Esophagus squamous epithelium (tissue), 5 donors: ENCODE data around the gene TMEM108. TPM values are rescaled to one million over a fixed set of nuclear protein-coding genes. Genes with fewer than 3 reads are reported as not detected.

Source experiments
- DNase-seq: peaks from one replicate; lab custom pipeline; 2025; lab: John Stamatoyannopoulos, UW
- H3K27ac ChIP-seq, 4 donors: fragments of 200-600 bp; sonication (generic); one replicate each; pipeline ENCODE4 v1.5.1; 2016 to 2019; ENCODE audit warnings: mild to moderate bottlenecking in 1 of 4
- H3K27me3 ChIP-seq, 4 donors: fragments of 200-600 bp; sonication (generic); 1 replicate in 3 of 4; 2 replicates in 1 of 4; pipeline versions ENCODE4 v1.5.1 to v1.6.0; 2017 to 2021; ENCODE audit warnings: antibody characterized with exemption in 1 of 4
- H3K36me3 ChIP-seq, 3 donors: fragments of 200-600 bp; sonication (generic); one replicate each; pipeline ENCODE4 v1.5.1; 2016 to 2019
- H3K4me1 ChIP-seq, 3 donors: fragments of 200-600 bp; sonication (generic); one replicate each; pipeline ENCODE4 v1.5.1; 2017 to 2019
- H3K4me3 ChIP-seq, 4 donors: fragments of 200-600 bp; sonication (generic); 1 replicate in 3 of 4; 2 replicates in 1 of 4; pipeline ENCODE4 v1.5.1; 2016 to 2019; ENCODE audit warnings: mild to moderate bottlenecking in 2 of 4, moderate library complexity in 1 of 4
- H3K9me3 ChIP-seq, 3 donors: fragments of 200-600 bp; sonication (generic); one replicate each; pipeline ENCODE4 v1.5.1; 2016 to 2019
- POLR2A ChIP-seq, 4 donors: fragments of 450-650 bp; IDR thresholded peaks; one replicate each; pipeline ENCODE4 v1.6.1; 2017; ENCODE audit warnings: antibody characterized with exemption in 4 of 4, mild to moderate bottlenecking in 4 of 4, moderate library complexity in 3 of 4
- WGBS, 2 donors: methylation state at CpG; one replicate each; pipeline ENCODE4 v1.1.5; 2018; 5-methylcytosine and 5-hydroxymethylcytosine counted together
- intact Hi-C: fragments of 100-400 bp; cut with DNase I; formaldehyde crosslinking; loops from one replicate; pipeline ENCODE4 v1.15.0; 2022
- total RNA-seq, 4 donors: library from RNA; depleted of rRNA; stranded (reverse); fragments of >200 nt; gene quantifications; one replicate each; pipeline ENCODE4 v1.1.0, GENCODE V29; 2016
- TF ChIP-seq, protein P1 (sequence below), 6 experiments: fragments of 450-650 bp in 4 of 6; fragments of 200-600 bp in 2 of 6; sonication (generic) in 2 of 6; IDR thresholded peaks; one replicate each; pipeline ENCODE4 v1.5.1; 2016 to 2019; ENCODE audit warnings: antibody characterized with exemption in 6 of 6, mild to moderate bottlenecking in 4 of 6, moderate library complexity in 4 of 6
- donor health status: DM: yes; HTN: yes; CAD: no.

TMEM108 gene
- total RNA-seq, 4 donors from 2014 or later: 0.12 to 3.4 (median 0.24) TPM

DNA sequence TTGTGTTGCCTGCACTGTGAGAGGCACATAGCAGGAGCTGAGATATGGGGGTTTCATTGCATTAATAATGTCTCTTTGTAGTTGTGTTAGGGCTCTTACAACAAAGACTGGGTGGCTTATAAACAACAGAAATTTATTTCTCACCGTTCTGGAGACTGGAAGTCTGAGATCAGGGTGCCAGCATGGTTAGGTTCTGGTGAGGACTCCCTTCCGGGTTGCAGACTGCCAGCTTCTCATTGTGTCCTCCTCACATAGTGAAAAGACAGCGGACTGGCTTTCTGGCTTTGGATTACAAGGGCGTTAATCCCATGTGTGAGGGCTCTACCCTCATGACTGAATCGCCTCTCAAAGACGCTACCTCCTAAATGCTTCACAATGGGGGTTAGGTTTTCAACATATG lies 20.6 kb downstream of the TMEM108 start:
- H3K4me1 ChIP-seq: no peaks in the 10 kb centered on the region
- H3K27me3 ChIP-seq: no peaks in the 10 kb centered on the region
- no peaks in the 10 kb centered on the region for H3K36me3 ChIP-seq
- intact Hi-C loops: no loop called here
- H3K27ac ChIP-seq: peak overlapping the region in 1 of 4 donors; percentile 20
- no peak overlapping the region for H3K4me3 ChIP-seq
- WGBS, 2 donors: 75 to 86% methylated on average over 5 to 6 of the region's 6 CpGs
- no peak for DNase-seq
- TF ChIP-seq POLR2A (IDR thresholded peaks at IDR 0.05): no peak
- TF ChIP-seq, protein P1, sequence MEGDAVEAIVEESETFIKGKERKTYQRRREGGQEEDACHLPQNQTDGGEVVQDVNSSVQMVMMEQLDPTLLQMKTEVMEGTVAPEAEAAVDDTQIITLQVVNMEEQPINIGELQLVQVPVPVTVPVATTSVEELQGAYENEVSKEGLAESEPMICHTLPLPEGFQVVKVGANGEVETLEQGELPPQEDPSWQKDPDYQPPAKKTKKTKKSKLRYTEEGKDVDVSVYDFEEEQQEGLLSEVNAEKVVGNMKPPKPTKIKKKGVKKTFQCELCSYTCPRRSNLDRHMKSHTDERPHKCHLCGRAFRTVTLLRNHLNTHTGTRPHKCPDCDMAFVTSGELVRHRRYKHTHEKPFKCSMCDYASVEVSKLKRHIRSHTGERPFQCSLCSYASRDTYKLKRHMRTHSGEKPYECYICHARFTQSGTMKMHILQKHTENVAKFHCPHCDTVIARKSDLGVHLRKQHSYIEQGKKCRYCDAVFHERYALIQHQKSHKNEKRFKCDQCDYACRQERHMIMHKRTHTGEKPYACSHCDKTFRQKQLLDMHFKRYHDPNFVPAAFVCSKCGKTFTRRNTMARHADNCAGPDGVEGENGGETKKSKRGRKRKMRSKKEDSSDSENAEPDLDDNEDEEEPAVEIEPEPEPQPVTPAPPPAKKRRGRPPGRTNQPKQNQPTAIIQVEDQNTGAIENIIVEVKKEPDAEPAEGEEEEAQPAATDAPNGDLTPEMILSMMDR (IDR thresholded peaks at IDR 0.05): no peak
- no peaks in the 10 kb centered on the region for H3K9me3 ChIP-seq

DNA sequence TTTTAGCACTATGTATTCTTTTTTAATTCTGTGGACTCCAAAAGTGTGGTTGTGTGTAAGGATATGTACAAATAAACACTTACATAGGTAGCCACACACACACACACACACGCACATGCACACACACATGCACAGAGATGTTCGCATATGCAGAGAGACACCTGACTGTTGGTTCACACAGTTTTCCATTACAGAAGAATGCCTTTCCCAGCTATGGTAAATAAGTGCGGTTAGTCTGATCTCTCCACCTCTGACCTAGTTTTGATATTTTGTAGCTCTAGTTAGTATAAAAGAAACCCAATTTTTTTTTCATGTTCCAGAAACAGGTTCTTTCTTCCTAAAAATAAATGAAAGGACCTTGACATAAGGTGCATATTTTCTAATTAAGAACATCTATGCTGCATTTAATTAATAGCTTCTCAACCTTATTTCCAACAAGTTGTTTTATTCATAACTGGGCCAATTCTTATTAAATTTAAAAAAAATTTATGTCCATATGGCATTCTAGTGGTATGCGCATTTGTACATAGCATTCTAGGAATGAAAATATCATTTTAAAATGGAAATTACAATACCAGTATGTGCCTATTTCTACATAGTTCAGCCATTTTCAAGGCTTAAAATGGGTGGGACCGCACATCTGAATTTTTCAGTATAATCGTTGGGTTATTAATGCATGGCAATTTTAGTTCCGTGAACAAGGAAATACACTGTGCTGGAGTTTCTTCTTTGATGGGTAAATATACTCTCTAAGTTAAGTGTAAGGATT lies 27.2 kb downstream of the TMEM108 start:
- intact Hi-C loops: no loop called here
- TF ChIP-seq POLR2A (IDR thresholded peaks at IDR 0.05): no peak
- TF ChIP-seq, protein P1 (IDR thresholded peaks at IDR 0.05): no peak

DNA sequence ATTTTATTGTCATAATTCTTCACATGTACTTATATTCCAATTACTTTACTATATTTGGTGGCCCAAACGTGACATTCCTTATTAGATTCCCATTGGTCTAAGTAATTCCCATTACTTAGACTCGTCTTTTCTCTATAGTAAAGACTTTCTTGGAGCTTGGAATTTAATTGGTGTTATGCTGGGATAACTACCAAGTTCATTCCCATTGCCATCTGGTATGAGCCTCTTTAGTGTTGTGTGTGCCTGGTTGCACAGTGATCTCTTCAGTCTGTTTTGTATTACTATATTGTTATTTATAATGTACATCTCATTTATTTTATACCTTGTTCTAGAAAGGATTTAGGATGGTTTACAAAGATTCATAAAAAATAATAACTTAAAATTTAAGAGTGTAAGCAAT lies 27.8 kb downstream of the TMEM108 start:
- 53 to 61% methylated on average over 2 of the region's 2 CpGs for WGBS, 2 donors
- intact Hi-C loops: no loop called here
- Histone ChIP-seq H3K36me3 (no peaks in the 10 kb centered on the region), H3K4me3 (no peak overlapping the region), H3K27me3 (no peaks in the 10 kb centered on the region), H3K4me1 (no peaks in the 10 kb centered on the region), H3K27ac (no peak overlapping the region), H3K9me3 (no peaks in the 10 kb centered on the region)
- TF ChIP-seq POLR2A (IDR thresholded peaks at IDR 0.05): no peak
- no peak for DNase-seq

More for the DNA sequence above, 27.2 kb downstream of the TMEM108 start:
- H3K9me3 ChIP-seq: no peaks in the 10 kb centered on the region
- H3K36me3 ChIP-seq: no peaks in the 10 kb centered on the region
- no peaks in the 10 kb centered on the region for H3K27me3 ChIP-seq
- H3K27ac ChIP-seq: no peak overlapping the region
- no peak for DNase-seq
- no peaks in the 10 kb centered on the region for H3K4me1 ChIP-seq
- no peak overlapping the region for H3K4me3 ChIP-seq
- 93 to 96% methylated on average over 7 of the region's 7 CpGs for WGBS, 2 donors

DNA sequence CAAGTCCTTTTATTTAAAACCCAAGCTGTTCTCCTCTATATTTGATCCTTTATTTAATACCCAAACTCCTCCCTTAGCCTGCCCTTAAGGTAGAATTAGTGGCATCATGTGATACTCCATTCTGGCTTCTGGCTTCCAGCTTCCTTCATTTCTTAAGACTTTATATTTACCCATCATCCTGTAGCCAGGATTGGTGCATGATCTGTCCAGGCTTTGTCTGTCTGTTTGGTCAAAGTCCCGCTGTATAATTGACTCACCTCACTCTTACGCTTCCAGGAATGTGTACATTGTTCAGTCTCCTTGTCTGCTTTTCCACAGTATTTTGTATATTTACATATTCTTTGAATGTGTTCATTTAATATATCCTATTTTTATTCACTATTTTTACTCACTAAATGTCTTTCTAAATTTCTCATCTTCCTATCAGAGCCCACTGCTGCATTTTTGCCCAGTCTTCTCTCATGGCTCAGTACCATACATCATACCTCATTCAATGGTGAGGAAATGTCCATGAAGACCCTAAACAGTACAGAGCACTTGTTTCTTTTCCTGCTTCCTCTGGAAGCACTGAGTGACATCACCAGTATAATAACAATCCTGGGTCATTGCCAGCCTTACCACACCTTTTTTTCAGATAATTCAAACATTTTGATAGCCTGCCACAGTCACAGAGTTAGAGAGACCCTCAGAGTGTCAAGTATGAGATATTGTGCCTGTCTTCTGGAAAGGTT lies 31.5 kb downstream of the TMEM108 start:
- no peak overlapping the region for H3K4me3 ChIP-seq
- intact Hi-C loops: no loop called here
- H3K36me3 ChIP-seq: no peaks in the 10 kb centered on the region
- no peaks in the 10 kb centered on the region for H3K27me3 ChIP-seq
- WGBS, 2 donors: 64 to 67% methylated on average over 2 of the region's 2 CpGs
- no peak overlapping the region for H3K27ac ChIP-seq
- no peak for DNase-seq
- no peaks in the 10 kb centered on the region for H3K4me1 ChIP-seq
- H3K9me3 ChIP-seq: no peaks in the 10 kb centered on the region
- TF ChIP-seq POLR2A (IDR thresholded peaks at IDR 0.05): no peak
- TF ChIP-seq, protein P1 (IDR thresholded peaks at IDR 0.05): no peak

DNA sequence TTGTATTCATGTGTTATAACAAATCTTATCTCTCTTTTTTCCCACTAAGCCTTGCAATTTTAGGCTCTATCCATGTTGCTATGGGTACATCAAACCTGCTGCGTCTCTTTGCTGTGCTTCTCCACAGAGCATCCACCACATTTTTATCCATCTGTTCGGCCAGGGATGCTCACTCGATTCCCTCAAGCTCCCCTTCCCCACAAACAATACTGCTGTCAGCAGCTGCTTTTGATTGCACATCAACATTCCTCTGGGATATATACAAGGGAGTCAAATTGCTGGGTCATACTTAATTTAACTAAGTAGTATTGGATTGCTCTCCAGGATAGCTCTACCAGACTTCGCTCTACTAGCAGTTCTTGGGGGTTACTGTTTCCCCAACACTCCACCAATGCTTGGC lies 36.8 kb downstream of the TMEM108 start:
- no peaks in the 10 kb centered on the region for H3K9me3 ChIP-seq
- no peak for DNase-seq
- H3K4me1 ChIP-seq: no peaks in the 10 kb centered on the region
- intact Hi-C loops: no loop called here
- no peak overlapping the region for H3K4me3 ChIP-seq
- no peak overlapping the region for H3K27ac ChIP-seq
- no peaks in the 10 kb centered on the region for H3K36me3 ChIP-seq
- no peaks in the 10 kb centered on the region for H3K27me3 ChIP-seq
- WGBS, 2 donors: 72 to 80% methylated on average over 4 of the region's 4 CpGs
- no peak for TF ChIP-seq POLR2A (IDR thresholded peaks at IDR 0.05)
- TF ChIP-seq, protein P1 (IDR thresholded peaks at IDR 0.05): no peak
